Activated CD8-positive, alpha-beta memory T cell treated with anti-CD3 and anti-CD28 coated beads for 1 hour (primary cell): ENCODE data around the gene AK1.
A peak's percentile ranks its signal among the peaks of the same experiment; 100 is the strongest.

Experiments used
- DNase-seq, 2 donors: peaks; one replicate each; pipeline ENCODE4 v3.0.0-alpha.2; 2020; ENCODE audit warnings: low read depth in 1 of 2; ENCODE audit errors: extremely low read depth in 1 of 2

AK1 gene, protein sequence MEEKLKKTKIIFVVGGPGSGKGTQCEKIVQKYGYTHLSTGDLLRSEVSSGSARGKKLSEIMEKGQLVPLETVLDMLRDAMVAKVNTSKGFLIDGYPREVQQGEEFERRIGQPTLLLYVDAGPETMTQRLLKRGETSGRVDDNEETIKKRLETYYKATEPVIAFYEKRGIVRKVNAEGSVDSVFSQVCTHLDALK

DNA sequence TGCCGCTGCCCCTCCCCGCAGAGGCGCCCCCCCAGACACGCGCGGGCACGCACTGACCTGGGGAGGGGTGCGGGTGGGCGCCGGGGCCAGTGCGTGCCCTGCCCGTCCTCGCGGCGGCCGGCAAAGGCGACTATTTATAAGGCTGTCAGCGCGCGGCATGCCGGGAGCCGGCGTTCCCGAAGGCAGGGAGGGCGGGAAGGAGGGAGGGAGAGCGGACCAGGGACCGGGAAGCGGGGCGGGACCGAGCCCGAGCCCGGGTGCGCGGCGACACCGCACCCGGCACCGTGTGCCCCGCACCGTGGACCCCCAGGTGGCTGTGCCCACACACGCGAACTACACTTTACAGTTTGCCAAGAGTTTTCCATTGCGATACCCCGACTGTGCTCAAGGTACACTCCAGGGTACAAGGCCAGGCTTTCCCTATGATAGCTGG lies at the start of gene AK1:
TSS of gene AK1 (minus strand) at position 110 of the 433 bp plus-strand sequence. CDS start 3,058 bp downstream, outside the sequence.
- no peak for DNase-seq

DNA sequence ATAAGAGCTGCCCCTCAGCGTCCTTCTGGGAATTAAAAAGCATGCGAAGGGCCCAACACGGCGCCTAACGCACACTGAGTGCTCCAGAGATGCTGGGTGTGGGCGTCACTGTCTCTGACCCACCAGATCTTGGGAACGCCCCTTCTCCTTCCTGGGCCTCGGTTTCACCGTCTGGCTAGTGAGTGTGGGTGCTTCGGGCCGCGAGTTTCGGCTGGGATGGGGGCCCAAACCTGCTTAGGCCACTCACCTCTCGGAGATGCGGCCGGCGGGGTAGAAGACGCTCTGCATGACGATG lies 49.4 kb upstream of the AK1 start:
- DNase-seq = no peak

DNA sequence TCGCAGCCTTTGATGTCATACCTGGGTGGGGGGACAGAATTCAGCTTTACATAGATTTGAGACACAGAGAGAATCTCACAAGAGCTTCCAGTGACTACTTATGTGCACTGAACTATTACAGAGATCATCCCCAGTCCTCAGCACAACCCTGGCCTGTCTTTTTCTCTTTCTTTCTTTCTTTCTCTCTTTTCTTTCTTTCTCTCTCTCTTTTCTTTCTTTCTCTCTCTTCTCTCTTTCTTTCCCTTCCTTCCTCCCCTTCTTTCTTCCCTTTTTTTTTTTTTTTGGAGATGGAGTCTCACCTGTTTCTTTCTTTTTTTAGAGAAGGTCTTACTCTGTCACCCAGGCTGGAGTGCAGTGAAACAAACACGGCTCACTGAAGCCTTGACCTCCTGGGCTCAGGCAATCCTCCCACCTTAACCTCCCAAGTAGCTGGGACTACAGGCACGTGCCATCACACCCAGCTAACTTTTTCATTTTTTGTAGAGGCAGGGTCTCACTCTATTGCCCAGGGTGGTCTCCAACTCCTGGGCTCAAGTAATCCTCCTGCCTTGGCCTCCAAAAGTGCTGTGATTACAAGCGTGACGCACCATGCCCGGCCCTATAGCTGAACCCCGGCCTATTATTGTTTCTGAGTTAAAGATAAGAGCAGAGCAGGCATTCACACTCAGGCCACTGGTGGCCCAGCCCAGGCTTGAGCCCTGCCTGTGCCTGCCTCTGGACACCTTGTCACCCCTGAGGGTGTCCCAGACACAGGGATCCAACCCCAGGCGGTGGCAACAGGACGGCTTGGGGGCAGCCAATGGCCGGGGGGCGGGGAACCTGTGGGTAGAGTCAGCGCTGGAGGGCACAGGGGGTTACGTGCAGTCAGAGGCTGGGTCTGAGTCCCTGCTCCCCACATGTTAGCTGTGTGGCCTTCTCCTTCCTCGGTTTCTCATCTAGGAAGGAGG lies 48.8 kb upstream of the AK1 start:
- DNase-seq = no peak

DNA sequence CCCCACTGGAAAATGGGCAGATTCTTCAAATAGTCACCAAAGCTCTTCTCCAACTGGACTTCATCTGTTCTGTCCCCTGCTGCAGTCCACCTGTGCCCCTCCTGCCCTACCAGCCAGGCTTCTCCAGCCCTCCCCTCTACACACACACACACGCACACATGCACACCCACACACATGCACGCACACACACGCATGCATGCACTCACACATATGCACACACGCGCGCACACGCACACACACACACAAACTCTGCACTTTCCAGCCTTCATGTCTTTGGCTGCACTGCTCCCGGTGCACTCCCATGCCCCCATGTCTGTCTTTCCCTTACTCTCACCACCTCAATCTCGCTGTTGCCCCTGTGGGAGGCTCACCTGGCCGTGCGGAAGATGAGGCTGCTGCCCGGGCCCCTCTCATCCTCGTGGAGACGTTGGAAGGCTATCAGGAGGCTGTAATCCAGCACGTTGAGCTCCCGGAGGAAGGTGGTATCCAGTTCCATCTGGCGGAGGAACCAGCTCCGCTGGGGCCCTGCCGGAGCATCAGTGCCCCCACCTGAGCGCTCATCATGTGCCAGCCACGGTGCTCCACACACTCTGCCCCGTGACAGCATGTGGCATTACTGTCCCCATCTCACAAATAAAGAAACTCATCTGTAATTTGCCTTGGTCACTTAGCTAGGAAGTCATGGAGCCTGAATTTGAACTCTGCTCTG lies 47.4 kb upstream of the AK1 start:
- no peak for DNase-seq

DNA sequence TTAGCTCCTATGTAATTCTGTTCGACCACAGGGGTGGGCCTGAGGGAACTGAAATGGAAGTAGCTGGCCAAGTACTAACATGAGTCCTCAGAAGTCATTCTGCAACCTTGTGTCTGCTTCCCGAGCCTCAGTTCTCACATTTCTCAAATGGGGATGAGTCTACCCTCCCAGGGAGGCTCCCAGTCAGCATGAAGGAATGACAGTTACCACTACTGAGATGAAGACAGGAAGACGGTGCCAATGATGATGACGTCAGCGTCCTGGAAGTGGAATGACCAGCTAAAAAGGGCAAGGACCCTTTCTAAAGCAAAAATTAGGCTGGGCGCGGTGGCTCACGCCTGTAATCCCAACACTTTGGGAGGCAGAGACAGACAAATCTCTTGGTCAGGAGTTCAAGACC lies 46.3 kb upstream of the AK1 start:
- DNase-seq = no peak

DNA sequence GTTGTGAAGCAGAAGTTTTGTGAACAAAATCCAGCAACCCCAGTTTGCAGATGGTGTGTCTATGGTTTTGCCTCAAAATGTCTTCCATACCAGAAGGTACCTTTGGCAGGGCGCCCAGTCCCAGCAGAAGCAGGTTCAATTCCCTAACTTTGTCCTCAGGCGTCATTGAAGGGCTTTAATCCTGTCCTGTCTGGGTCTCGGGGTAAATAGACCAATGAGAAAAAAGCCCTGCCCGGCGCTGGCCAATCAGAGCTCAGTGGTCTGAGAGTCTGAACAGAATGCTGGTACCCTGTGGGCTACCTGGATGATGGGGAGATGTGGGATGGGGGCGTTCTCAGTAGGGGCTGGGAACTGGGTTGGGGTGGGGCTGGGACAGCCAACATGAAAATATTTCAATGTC lies 45.6 kb upstream of the AK1 start:
- no peak for DNase-seq

DNA sequence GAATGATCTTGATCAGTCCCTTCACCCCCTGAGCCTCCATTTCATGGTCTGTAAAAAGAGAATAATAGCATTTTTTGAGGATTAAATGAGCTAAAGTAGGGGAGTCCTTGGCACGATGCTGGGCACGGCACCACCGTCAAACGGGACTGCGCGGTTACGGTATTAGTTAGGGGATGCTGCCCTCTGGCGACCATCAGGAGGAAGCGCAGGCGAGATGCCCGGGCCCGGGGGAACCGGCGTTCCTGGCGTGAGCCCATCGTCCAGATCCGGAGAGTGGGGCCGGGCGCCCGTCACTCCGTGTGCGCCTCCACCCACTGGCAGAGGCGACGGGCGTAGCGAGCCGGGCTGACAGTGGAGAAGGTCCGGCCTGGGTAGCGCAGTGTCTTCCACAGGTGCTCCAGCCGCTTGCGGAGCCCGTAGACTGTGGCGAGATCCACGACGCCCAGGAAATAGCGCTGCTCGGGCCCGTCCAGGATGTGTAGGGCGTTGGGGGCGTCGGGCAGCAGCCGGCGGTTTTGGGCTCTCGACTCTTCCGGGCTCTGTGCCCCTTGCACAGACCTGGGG lies 44.2 kb upstream of the AK1 start:
- peak in 1 of 2 donors; percentile 70 for DNase-seq

DNA sequence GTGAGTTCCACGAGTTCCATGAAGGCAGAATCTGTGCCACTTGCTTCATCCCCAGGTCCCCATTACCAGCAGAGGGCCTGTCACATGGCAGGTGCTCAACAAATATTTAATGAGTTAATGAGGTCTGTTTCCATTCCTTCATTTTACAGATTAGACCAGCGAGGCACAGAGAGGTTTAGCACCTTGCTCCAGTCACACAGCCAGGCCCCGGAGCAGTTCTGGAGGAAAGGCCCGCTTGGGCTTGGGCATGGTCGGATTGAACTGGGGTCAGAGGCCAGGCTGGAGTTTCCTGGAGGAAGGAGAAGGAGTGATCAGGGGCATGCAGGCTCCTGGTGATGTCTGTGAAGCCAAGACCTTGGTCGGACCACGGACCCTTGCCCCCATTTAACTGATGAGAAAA lies 43.3 kb upstream of the AK1 start:
- DNase-seq = no peak

DNA sequence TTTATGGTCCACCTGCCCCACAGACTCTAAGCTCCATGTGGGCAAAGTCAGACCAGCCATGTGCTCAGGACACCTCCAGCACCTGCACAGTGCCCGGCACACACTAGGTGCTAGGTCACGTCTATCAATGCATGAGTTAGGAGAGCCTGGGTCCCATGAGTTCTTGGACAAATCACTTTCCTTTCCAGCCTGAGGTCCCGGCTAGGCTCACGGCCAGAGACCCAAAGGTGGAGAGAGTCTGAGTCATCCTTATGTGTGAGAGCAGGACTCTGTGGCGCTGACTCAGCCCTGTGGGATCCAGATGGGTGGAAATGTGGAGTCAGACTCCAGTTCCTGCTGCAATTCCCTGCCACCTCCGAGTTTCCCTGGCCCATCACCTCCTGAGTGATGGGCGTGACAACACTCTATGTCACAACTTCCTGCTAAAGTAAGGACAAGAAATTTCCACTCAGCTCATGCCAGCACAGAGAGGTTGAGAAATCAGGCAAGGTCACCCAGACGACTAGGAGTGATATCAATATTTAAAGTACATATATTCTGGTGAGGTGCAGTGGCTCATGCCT lies 41.9 kb upstream of the AK1 start:
- DNase-seq = no peak

DNA sequence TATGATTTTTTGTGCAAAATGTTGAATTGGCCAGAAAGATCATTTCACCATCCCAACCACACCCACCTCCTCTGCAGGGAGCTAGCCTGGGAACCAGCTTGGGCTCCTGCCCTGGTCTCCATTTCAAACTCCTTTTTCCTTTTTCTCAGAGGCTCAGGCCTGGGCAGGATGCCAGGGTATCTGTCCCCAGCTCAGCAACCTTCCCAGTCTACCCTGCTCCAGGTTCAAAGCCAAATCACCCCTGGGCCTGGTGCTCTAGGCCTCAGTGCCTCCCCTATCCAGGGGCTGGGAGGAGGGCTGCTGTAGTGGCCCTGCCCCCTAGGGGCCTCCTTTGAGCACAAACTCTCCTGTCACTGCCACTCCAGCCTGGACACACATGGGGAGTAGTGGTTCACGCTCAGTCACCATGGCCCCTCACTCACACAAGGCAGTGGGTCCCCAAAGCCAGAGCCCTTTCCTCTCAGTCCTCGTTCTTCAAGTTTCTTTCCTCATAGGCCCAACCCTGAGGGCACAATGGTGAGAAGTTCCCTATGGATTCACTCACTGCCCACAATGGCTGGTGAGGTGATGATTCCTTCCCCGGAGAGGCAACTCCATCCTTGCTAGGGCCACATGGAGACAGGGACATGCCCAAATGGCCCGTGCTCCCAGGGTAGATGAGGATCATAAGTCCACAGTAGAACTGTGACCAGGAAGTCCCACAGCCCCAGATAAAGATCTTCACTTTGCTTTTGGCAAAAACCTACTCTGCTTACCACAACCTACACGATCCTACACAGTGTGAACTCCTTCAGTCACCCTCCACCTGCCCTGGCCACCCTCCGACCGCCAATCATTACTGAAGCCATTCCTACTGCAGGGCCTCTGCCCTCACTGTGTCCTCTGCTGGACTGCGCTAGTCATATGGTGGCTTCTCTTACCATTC lies 41.0 kb upstream of the AK1 start:
- no peak for DNase-seq

DNA sequence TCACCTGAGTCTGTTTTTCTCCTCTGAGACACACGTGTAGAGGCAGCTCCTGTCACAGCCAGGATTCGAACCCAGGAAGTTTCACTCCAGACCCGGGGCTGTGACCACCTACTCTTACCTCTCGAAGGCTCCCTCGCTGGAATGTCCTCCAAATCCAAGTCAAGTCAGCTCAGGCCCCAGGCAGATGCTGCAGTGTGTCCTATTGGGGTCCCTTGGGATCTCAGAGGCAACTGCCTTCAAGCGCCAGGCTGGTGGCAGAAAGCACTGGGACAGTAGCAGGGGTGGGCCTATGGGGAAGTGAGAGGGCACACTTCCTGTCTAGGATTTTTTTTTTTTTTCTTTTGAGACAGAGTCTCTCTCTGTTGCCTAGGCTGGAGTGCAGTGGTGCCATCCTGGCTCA lies 40.1 kb upstream of the AK1 start:
- DNase-seq = no peak

DNA sequence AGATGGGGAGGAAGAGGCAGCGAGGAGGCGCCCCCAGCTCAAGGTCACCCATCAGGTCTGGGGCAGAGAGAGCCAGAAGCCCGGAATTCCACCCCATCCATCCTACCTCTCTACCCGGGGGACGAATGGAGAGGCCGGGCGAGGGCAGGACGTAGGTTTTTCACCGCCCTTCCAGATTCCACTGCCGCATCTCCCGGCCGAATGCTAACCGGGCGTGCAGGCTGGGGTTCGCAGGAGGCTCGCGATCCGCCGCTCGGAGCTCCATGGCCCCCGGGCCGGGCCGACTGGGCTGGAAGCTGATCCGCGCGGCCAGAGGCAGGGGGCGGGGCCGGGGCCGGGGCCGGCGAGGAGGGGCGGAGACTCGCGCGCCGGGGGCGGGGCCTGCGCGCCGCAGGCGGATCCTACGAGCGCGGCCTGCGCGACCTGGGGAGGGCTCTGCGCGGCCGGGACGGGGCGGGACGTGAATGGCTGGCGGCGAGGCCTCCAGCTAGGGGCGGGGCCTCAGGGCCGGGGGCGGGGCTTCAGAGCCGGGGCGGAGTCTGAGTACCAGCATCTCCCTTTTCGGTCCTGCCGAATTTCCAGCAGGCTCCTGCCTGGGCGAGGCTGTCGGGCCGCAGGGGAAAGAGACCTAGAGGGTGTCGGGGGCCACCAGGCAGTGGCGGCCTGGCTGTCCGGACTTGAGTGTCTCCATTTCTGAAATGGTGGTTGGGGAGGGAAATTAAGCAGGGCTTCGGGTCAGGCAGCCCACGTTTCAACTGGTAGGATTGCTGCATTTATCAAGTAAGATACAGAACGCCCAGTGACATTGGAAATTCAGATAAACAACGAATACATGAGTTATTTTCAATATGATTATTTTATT lies 39.5 kb upstream of the AK1 start, which contains the start of gene ST6GALNAC4:
TSS of gene ST6GALNAC4 (minus strand) at position 322 of the 862 bp plus-strand sequence. CDS start 622 bp downstream, outside the sequence.
- peak; percentile 82 to 95 for DNase-seq

DNA sequence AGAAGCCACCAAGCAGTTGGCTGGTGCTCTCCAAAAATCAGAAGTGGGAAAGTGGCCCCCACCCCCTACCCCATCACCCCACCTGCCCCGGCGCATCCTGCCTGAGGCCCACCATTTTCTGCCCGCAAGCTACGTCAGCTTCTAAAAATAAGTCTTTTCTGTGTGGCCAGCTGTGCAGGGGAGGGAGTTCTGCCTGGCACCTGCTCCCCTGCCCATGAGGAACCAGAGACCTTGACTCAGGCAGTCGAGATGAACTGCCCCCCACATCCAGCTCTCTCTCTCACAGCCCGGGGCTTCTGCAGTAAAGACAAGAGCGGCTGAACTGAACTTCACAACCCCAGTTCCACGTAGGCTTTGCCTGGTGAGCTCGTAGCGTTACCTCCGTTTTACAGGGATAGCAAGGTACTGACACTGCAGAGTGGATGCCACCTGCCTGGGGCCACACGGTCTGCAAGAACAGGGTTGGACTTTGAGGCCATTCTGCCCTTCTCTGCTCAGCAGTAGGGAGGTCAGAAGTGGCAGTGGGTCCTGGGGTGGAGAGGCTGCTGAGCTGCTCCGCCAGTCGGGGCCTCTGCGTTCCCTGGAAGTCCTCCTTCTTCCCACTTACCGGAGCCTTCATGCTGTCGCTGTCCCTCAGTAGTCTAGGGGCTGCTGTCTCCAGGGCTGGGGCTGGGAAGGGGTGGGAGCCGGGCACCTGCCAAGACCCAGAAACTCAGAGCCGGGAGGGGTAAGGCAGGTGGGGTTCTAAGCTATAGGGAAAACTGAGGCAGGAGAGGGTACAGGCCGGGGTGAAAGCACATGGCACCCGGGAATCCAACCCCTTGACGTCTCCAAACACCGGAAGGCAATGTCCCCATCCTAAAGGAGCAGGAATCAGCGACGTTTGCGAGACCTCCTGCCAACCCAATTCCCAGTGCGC lies 38.6 kb upstream of the AK1 start:
- no peak for DNase-seq

DNA sequence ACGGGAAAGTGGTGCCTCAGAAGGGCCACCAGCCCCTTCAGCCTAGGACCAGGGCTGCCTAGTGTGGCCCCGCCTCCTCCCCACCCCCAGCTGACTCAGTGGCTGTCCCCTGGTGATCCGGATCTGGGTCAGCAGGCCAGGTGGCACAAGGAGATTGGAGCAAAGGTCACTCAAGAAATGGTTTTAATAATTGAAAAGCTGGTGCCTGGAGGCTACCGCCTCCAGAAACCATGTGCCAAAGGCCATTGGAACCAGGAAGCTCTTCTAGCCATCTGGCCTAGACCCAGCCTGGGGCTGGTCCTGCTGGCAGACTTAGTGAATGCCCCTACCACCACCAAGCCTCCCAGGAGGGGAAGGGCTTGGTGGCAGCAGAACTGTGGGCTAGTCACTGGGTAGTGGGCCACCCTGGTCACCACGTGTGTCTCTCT lies 37.9 kb upstream of the AK1 start:
- DNase-seq = no peak

DNA sequence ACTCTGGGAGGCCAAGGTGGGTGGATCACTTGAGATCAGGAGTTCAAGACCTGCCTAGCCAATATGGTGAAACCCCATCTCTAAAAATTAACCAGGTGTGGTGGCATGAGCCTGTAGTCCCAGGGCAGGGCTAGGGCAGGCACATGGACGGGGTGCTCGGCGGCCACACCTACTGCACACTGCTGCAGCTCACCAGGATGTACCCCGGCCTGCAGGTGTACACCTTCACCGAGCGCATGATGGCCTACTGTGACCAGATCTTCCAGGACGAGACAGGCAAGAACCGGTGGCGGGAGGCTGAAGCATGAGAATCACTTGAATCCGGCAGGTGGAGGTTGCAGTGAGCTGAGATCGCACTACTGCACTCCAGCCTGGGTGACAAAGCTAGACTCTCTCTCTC lies 36.2 kb upstream of the AK1 start:
- no peak for DNase-seq

DNA sequence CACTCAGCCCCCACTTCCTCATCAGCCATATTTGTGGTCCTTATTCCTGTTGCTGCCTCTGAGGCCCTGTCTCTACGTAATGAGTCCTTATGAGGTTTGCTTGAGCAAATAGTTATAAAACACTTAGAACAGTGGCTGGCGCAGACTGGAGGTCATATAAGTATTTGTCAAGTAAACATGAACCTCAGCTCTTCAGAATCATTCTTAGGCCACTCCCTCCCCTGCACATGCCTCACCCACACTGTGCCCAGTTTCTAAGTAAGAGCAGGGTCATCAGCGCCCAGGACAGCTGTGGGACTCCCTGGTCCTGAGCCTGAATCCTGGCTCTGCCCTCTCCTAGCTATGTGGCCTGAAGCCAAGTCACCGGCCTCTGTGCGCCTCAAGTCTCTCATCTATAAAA lies 35.4 kb upstream of the AK1 start:
- DNase-seq = no peak

DNA sequence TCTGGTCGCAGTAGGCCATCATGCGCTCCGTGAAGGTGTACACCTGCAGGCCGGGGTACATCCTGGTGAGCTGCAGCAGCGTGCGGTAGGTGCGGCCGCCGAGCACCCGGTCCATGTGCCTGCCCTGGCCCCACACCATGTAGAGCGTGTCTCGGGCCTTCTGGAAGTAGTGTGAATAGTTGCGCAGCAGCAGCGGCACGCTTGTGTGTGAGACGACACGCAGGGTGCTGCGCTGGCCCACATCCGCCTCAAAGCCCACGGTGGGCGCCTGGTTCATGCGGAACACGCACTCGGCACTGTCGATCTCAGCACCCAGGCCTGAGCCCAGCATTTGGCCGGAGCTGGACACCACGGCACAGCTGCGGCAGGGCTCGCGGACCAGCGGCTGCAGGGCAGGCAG lies 34.8 kb upstream of the AK1 start:
- DNase-seq = no peak

DNA sequence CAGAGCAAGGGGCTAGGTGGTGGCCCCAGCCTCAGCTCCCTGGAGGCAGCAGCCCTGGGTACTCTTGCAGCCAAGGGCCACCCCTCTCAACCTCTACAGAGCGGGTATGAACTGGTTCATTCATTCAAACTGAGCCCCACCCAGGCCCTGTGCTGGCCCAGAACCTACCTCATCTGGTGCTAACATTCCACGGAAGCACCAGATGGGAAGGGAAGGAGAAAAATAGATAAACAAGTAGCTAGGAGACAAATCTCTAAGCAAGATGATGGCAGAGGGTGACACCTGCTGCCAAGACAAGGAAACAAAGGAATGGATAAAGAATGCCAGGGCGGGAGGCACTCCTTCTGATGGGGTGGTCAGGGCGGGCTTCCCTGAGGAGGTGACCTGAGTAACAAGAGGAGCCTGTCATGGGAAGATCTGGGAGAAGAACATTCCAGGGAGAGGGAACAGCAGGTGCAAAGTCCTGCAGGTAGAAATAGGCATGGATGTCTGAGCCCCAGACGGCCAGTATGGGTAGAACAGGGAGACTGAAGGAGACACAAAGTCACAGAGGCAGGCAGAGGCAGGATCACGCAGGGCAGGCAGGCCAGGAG lies 33.2 kb upstream of the AK1 start:
- no peak for DNase-seq
